HUES6 (cell line): ENCODE measurements around the gene DIO3.
"Not testable (repeated sequence)": the region's sequence is repeated elsewhere in the genome, so short reads cannot be mapped to it uniquely, and the experiment has no call there.

Experiments
- H3K27ac ChIP-seq: 2 replicates; pipeline ENCODE4 v1.7.0; 2013; ENCODE audit warnings: low read depth, mild to moderate bottlenecking, low read length, inconsistent platforms
- H3K27me3 ChIP-seq: 2 replicates; pipeline ENCODE4 v1.6.1; 2013; ENCODE audit warnings: low read length; ENCODE audit not compliant: control insufficient read depth, insufficient read depth
- H3K36me3 ChIP-seq: 2 replicates; pipeline ENCODE4 v1.6.1; 2013; ENCODE audit warnings: low read length; ENCODE audit not compliant: control insufficient read depth, insufficient read depth
- H3K4me1 ChIP-seq: 2 replicates; pipeline ENCODE4 v1.6.1; 2013; ENCODE audit warnings: low read length; ENCODE audit not compliant: control insufficient read depth, insufficient read depth
- H3K4me3 ChIP-seq: 2 replicates; pipeline ENCODE4 v1.5.1; 2013; ENCODE audit warnings: low read depth, low read length
- H3K9ac ChIP-seq: one replicate; pipeline ENCODE4 v1.6.1; 2013; ENCODE audit warnings: mild to moderate bottlenecking, low read length
- H3K9me3 ChIP-seq: 2 replicates; pipeline ENCODE4 v1.6.1; 2013; ENCODE audit warnings: low read depth, low read length; ENCODE audit not compliant: control insufficient read depth, insufficient read depth

The DIO3 gene

DNA sequence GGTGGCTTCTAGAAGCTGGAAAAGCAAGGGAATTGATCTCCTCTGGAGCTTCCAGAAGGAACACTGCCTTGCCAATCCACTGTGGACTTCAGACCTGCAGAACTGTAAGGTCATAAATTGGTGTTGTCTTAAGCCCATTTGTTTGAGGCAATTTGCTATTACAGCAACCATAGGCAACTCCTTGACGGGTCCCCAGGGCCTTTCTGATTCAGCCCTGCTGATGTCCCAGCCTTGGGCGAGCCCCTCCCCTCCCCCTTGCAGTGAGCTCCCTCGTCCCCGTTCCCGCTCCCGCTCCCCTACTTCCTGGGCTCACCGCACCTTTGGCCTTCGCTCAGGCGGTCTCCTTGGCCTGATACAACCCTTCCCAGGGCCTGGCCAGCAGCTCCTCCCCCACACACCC is 18.9 kb upstream of the DIO3 start:
- no peaks in the 10 kb centered on the region for H3K4me1 ChIP-seq
- no peaks in the 10 kb centered on the region for H3K36me3 ChIP-seq
- no peaks in the 10 kb centered on the region; the same call in 1 of the 2 replicates for H3K27me3 ChIP-seq
- H3K9me3 ChIP-seq: peaks cover 10% of the 10 kb centered on the region
- no peak overlapping the region for H3K4me3 ChIP-seq
- H3K9ac ChIP-seq: no peak overlapping the region
- H3K27ac ChIP-seq: no peak overlapping the region

DNA sequence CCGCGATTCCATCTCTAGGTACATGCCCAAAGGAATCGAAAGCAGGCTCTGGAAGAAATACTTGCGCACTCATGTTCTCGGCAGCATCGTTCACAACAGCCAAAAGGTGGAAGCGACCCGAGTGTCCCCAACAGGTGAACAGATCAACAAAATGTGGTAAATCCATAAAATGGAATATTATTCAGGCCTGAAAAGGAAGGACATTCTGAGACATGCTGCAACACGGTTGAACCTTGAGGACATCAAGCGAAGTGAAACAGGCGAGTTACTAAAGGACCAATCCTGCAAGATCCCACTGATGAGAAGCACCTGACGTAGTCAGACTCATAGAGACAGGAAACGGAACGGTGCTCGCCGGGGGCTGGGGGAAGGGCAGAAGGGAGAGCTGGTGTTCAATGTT is 17.5 kb upstream of the DIO3 start:
- Histone ChIP-seq H3K27ac (no peak overlapping the region), H3K9ac (no peak overlapping the region), H3K27me3 (no peaks in the 10 kb centered on the region; the same call in 1 of the 2 replicates), H3K9me3 (peaks cover 10% of the 10 kb centered on the region), H3K36me3 (no peaks in the 10 kb centered on the region), H3K4me1 (no peaks in the 10 kb centered on the region), H3K4me3 (no peak overlapping the region)

GRCh38 chr14:101544550-101544949 is 16.7 kb upstream of the DIO3 start:
- H3K4me1 ChIP-seq: no peaks in the 10 kb centered on the region
- no peak overlapping the region for H3K27ac ChIP-seq
- H3K9ac ChIP-seq: no peak overlapping the region
- H3K4me3 ChIP-seq: no peak overlapping the region
- no peaks in the 10 kb centered on the region; the same call in 1 of the 2 replicates for H3K27me3 ChIP-seq
- H3K9me3 ChIP-seq: peaks cover 10% of the 10 kb centered on the region
- H3K36me3 ChIP-seq: no peaks in the 10 kb centered on the region

DNA sequence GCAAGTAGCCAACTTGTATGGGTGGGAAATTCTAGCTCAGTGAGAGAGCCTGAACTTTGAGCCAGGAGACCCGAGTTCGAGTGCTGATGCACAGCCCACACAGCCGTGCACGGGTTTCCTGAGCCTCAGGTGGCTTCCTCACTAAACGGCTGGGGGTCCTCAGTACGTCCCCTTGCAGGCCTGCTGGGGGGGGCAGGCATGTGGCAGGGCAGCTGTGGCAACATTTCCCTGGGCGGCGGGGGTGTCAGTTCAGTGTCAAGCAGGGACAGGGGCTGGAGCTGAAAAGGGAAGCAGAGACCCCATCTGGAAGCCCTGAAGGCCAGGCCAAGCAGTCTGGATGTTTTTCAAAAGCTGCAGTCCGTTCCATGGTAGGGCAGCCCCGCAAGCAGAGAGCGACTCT is 14.6 kb upstream of the DIO3 start:
- H3K9me3 ChIP-seq: peaks cover 10% of the 10 kb centered on the region
- H3K27ac ChIP-seq: no peak overlapping the region
- no peaks in the 10 kb centered on the region for H3K36me3 ChIP-seq
- no peaks in the 10 kb centered on the region; the same call in 1 of the 2 replicates for H3K27me3 ChIP-seq
- H3K9ac ChIP-seq: no peak overlapping the region
- H3K4me3 ChIP-seq: no peak overlapping the region
- H3K4me1 ChIP-seq: no peaks in the 10 kb centered on the region

DNA sequence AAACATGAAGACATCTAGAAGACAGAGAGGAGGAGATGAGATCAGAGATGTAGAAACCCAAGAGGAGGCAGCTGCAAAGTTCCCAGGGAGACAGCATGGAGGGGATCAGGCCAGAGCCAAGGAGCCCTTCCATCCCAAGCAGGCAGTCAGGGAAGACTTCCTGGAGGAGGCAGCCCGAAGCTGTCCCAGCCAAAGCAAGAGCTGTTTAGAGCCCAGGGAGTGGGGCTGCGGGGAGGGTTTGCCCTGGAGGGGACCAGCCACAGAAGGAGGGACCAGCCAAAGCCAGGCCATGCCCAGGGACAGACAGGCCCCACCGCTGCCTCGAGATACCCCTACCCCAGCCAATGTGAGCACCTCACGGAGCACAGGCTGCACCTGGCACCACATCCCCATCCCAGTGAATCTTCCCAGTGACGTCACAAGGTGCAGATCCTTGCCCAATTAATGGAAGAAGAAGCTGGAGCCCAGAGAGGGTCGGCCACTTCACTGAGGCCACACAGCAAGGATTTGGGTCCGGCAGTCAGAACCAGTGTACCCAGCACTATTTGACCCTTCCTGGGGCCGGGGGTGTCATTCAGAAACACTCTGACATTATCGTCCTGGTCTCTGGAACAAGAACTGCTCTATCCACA is 14.1 kb upstream of the DIO3 start:
- Histone ChIP-seq H3K27me3 (no peaks in the 10 kb centered on the region; the same call in 1 of the 2 replicates), H3K36me3 (no peaks in the 10 kb centered on the region), H3K4me1 (no peaks in the 10 kb centered on the region), H3K27ac (no peak overlapping the region), H3K9ac (no peak overlapping the region), H3K4me3 (no peak overlapping the region), H3K9me3 (peaks cover 10% of the 10 kb centered on the region)

DNA sequence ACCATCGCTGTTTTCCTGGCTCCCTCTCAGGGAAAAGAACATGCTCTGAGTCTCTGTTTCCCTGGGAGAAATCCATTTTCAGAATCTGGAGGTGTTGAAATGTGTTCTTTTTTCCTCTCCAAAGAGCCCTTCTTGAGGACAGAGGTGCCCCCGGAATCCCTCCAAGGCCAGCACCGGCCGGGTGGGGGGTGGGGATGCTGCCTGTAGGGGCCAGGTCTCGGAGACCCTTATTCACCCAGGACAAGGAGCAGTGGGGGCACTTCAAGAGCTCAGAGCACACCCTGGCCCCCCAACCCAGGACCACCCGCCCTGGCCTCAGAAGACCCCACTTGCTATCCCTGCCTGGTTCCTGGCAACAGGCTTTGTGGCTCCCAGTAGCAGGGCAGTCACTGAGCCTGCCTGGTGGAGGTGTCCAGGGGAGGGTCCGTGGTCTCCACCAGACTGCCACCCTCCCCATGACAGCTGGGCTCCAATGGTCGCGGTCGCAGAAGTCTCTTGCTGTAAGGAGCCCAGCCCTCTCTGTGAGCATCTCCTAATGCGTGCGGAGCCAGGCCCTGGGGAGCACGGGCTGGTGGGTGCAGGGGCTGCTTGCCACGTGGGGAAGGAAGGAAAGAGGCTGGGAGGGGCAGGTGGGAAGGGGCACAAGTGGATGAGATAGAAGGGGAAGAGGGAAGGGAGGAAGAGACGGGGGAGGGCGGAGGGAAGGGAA is 13.2 kb upstream of the DIO3 start:
- Histone ChIP-seq H3K9me3 (peaks cover 10% of the 10 kb centered on the region), H3K27ac (no peak overlapping the region), H3K27me3 (peaks cover 3% of the 10 kb centered on the region; the same call in 1 of the 2 replicates), H3K36me3 (no peaks in the 10 kb centered on the region), H3K4me1 (no peaks in the 10 kb centered on the region), H3K9ac (no peak overlapping the region), H3K4me3 (no peak overlapping the region)

DNA sequence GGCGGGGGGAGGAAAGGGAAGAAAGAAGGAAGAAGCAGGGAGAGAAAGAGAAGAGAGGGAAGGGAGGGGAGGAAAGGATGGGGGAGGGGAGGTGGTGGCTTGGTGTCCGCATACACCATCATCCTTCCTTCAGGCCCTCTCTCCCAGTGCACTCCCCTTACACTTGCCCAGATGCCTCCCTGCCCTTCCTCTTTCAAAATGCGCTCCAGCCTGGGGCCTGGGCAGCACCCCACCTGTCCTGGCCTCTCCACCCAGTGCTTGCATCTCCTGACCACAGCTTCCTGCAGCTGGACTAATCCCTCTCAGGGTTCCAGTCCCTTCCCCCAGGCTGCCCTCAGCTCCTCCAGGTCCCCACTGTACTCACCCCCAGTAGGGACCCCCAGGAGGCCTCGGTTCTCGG is 12.6 kb upstream of the DIO3 start:
- Histone ChIP-seq H3K4me1 (no peaks in the 10 kb centered on the region), H3K9ac (no peak overlapping the region), H3K27me3 (peaks cover 3% of the 10 kb centered on the region; the same call in 1 of the 2 replicates), H3K36me3 (no peaks in the 10 kb centered on the region), H3K27ac (no peak overlapping the region), H3K9me3 (peaks cover 8% of the 10 kb centered on the region), H3K4me3 (no peak overlapping the region)

DNA sequence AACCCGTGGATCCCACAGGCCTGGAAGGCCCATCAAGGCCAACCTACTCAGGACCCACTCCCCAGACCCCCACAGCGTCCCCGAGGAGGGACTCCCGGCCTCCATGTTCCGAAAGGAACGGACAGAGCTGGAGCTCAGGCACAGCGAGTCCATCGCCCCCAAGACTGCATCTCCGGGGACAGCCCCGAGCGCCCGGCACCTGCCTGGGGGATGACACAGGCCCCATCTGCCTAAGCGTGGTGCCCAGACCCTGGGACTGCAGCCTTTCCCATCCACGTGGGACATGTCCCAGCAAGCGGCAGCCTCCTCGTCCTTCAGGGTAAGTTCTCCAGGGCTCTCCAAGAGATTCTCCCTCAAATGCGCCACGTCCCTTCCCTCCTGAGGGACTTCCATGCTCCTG is 12.1 kb upstream of the DIO3 start:
- Histone ChIP-seq H3K36me3 (no peaks in the 10 kb centered on the region), H3K4me3 (no peak overlapping the region), H3K9ac (no peak overlapping the region), H3K4me1 (no peaks in the 10 kb centered on the region), H3K9me3 (0 out of 2 replicates have a peak, but pooled peaks cover 3% of the 10 kb centered on the region), H3K27ac (no peak overlapping the region), H3K27me3 (peaks cover 7% of the 10 kb centered on the region; the same call in 1 of the 2 replicates)

GRCh38 chr14:101550202-101550912 is 10.9 kb upstream of the DIO3 start:
- not testable (repeated sequence) for H3K36me3 ChIP-seq, H3K27ac ChIP-seq, H3K4me3 ChIP-seq, H3K9me3 ChIP-seq, H3K9ac ChIP-seq, H3K4me1 ChIP-seq
- H3K27me3 ChIP-seq: peaks cover 14% of the 10 kb centered on the region; the same call in 1 of the 2 replicates

GRCh38 chr14:101551729-101552595 is 9.3 kb upstream of the DIO3 start:
- Histone ChIP-seq H3K9me3 (no peaks in the 10 kb centered on the region), H3K4me1 (no peaks in the 10 kb centered on the region), H3K9ac (no peak overlapping the region), H3K4me3 (no peak overlapping the region), H3K36me3 (no peaks in the 10 kb centered on the region), H3K27ac (no peak overlapping the region), H3K27me3 (peaks cover 29% of the 10 kb centered on the region)
